ENCODE results near the gene APOBEC3F. TPM values are rescaled to one million over a fixed set of nuclear protein-coding genes. Genes with fewer than 3 reads are reported as not detected.

APOBEC3F gene
- total RNA-seq, 2 donors from 2014 or later: 16.2 to 24.2 TPM

GRCh38 chr22:39024519-39025308, 15.9 kb upstream of the APOBEC3F start:
- TF ChIP-seq CTCF (conservative IDR thresholded peaks at IDR 0.05): no peak
- H3K9ac ChIP-seq (ENCODE audit: extremely low read depth, low read length, poor library complexity, severe bottlenecking): no peak overlapping the region
- H3K4me3 ChIP-seq (ENCODE audit: low read length): no peak overlapping the region
- no peaks in the 10 kb centered on the region for H3K9me3 ChIP-seq (ENCODE audit: control insufficient read depth, low read length)
- H3K36me3 ChIP-seq (ENCODE audit: control insufficient read depth, insufficient read depth, low read length): peaks cover 14% of the 10 kb centered on the region
- peaks cover 3% of the 10 kb centered on the region for H3K4me1 ChIP-seq (ENCODE audit: control insufficient read depth, insufficient read depth, low read length)
- Mint-ChIP-seq H3K4me1 (peaks cover 26% of the 10 kb centered on the region), H3K27me3 (ENCODE audit: insufficient read depth) (no peaks in the 10 kb centered on the region), H3K4me3 (no peak overlapping the region), H3K27ac (no peak overlapping the region), H3K36me3 (ENCODE audit: low read depth) (peaks cover 15% of the 10 kb centered on the region), H3K9me3 (no peaks in the 10 kb centered on the region)
- H3K27me3 ChIP-seq (ENCODE audit: control insufficient read depth, insufficient read depth, low read length, poor library complexity, severe bottlenecking): no peaks in the 10 kb centered on the region
- DNase-seq: no peak
- 91 to 98% methylated on average over 10 to 15 of the region's 15 CpGs for WGBS, 2 experiments (ENCODE audit: insufficient coverage in 1 of 2, insufficient read length in 1 of 2)
- no peak overlapping the region for H3K27ac ChIP-seq (ENCODE audit: low read depth, low read length)

DNA sequence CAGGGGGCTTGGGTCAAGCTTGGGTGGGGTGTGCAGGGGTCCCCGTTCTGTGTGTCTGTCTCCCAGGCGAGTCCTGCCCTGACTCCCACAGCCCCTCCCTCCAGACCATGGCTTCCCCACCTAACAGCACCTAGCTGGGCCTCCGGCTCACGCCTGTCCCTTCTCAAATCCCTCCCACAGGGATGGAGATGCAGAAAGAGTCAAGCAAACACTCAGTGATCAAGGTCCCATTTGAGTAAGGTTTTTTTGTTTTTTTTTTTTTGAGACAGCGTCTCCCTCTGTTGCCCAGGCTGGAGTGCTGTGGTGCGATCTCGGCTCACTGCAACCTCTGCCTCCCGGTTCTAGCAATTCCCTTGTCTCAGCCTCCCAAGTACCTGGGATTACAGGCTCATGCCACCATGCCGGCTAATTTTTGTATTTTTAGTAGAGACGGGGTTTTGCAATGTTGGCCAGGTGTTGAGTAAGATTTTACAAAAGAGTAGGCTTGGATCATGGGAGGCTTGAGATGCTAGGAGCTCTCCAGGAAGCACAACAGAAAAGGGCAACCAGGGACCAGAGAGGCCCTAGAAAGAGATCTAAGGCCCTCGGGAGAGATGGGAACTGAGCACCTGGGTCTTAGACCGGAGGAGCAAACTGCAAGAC, 14.0 kb upstream of the APOBEC3F start:
- 88 to 96% methylated on average over 6 to 12 of the region's 12 CpGs for WGBS, 2 experiments (ENCODE audit: insufficient coverage in 1 of 2, insufficient read length in 1 of 2)
- no peaks in the 10 kb centered on the region for H3K9me3 ChIP-seq (ENCODE audit: control insufficient read depth, low read length)
- Mint-ChIP-seq H3K27me3 (ENCODE audit: insufficient read depth) (no peaks in the 10 kb centered on the region), H3K27ac (no peak overlapping the region), H3K4me3 (no peak overlapping the region), H3K9me3 (no peaks in the 10 kb centered on the region), H3K4me1 (peaks cover 21% of the 10 kb centered on the region), H3K36me3 (ENCODE audit: low read depth) (peaks cover 15% of the 10 kb centered on the region)
- no peak overlapping the region for H3K9ac ChIP-seq (ENCODE audit: extremely low read depth, low read length, poor library complexity, severe bottlenecking)
- no peak for DNase-seq
- H3K4me1 ChIP-seq (ENCODE audit: control insufficient read depth, insufficient read depth, low read length): peaks cover 3% of the 10 kb centered on the region
- no peaks in the 10 kb centered on the region for H3K27me3 ChIP-seq (ENCODE audit: control insufficient read depth, insufficient read depth, low read length, poor library complexity, severe bottlenecking)
- TF ChIP-seq CTCF (conservative IDR thresholded peaks at IDR 0.05): no peak
- no peak overlapping the region for H3K27ac ChIP-seq (ENCODE audit: low read depth, low read length)
- H3K4me3 ChIP-seq (ENCODE audit: low read length): no peak overlapping the region
- H3K36me3 ChIP-seq (ENCODE audit: control insufficient read depth, insufficient read depth, low read length): peaks cover 14% of the 10 kb centered on the region

DNA sequence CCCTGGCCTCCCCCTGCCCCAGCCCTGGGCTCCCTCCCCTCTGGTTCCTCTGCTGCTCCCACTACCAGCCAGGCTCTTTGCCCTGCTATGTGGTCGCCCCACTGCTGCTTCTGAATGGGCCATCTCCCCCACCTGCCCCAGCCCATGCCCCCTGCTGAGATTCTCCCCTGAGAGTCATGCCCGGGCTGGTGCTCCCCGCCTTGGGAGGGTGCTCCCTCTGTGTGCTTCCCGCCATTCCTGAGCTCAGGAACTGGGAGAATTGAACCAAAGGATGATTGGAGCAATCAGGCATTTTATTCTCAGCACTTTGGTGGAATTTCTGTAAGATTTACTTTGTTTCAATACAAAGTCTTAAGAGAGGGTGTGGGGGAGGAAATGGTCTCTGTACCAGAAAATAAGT, 12.9 kb upstream of the APOBEC3F start:
- no peak for DNase-seq

More for the DNA sequence above, 12.9 kb upstream of the APOBEC3F start:
- WGBS, 2 experiments (ENCODE audit: insufficient coverage in 1 of 2, insufficient read length in 1 of 2): 90% methylated on average over 2 to 4 of the region's 4 CpGs
- no peak overlapping the region for H3K4me3 ChIP-seq (ENCODE audit: low read length)
- H3K36me3 ChIP-seq (ENCODE audit: control insufficient read depth, insufficient read depth, low read length): peaks cover 14% of the 10 kb centered on the region
- no peak overlapping the region for H3K4me3 Mint-ChIP-seq
- H3K27ac Mint-ChIP-seq: no peak overlapping the region
- no peaks in the 10 kb centered on the region for H3K4me1 ChIP-seq (ENCODE audit: control insufficient read depth, insufficient read depth, low read length)
- H3K36me3 Mint-ChIP-seq (ENCODE audit: low read depth): peaks cover 17% of the 10 kb centered on the region
- no peaks in the 10 kb centered on the region for H3K9me3 Mint-ChIP-seq
- no peaks in the 10 kb centered on the region for H3K27me3 Mint-ChIP-seq (ENCODE audit: insufficient read depth)
- no peaks in the 10 kb centered on the region for H3K9me3 ChIP-seq (ENCODE audit: control insufficient read depth, low read length)
- H3K27me3 ChIP-seq (ENCODE audit: control insufficient read depth, insufficient read depth, low read length, poor library complexity, severe bottlenecking): no peaks in the 10 kb centered on the region
- H3K9ac ChIP-seq (ENCODE audit: extremely low read depth, low read length, poor library complexity, severe bottlenecking): no peak overlapping the region
- no peak overlapping the region for H3K27ac ChIP-seq (ENCODE audit: low read depth, low read length)
- no peak for TF ChIP-seq CTCF (conservative IDR thresholded peaks at IDR 0.05)
- H3K4me1 Mint-ChIP-seq: peaks cover 19% of the 10 kb centered on the region

Measured in endodermal cell (in vitro differentiated cells).